GM18520 (cell line): ENCODE data around the gene FBXL16.

ENCODE experiments used
- ATAC-seq: cut with Tn5 transposase; IDR thresholded peaks from one replicate; pipeline ENCODE4 v1.9.1; 2021; ENCODE audit not compliant: unreplicated experiment

Gene FBXL16

DNA sequence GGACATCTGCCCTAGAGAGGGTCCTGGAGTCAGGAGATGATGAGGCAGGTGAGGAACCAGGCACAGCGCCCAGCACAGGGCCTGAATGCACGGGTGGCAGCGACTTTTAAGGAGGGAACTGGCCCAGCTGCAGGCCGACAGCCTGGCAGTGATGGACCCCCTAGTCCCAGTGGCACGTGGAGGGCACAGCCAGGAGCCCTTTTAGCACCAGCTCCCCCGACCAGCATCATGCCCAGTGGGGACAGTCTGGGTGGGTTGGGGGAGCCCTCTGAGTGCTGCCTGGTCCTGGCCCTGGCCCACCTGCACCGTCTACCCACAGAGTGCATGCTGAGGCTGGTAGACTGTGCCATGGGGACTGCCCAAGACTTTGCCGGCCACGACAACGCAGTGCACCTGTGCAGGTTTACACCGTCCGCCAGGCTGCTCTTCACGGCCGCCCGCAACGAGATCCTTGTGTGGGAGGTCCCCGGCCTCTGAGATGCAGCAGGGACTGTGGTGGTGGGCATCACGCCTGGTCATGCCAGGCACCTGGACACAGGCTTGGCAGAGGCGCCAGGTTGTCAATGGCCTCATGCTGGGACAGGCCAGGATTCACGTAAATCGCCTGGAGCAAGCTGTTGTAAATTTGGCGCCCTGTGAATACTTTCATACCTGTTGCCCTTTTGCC lies 38.4 kb downstream of the FBXL16 start:
- no peak for ATAC-seq

DNA sequence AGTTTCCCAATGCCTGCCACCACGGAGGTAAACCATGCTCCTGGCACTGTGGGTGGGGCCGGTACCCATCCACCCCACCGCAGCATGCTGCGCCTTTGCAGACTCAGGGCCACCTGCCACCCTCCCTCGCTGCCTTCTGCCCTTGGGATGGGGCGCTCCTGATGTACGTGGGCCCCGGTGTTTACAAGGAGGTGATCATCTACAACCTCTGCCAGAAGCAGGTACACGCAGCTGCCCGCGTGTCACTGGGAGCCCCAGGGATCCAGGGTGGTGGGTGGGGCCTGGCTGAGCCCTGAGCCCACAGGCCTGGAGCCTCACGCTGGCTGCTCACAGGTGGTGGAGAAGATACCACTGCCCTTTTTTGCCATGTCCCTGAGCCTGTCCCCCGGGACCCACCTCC lies 39.0 kb downstream of the FBXL16 start:
- ATAC-seq, result no peak

DNA sequence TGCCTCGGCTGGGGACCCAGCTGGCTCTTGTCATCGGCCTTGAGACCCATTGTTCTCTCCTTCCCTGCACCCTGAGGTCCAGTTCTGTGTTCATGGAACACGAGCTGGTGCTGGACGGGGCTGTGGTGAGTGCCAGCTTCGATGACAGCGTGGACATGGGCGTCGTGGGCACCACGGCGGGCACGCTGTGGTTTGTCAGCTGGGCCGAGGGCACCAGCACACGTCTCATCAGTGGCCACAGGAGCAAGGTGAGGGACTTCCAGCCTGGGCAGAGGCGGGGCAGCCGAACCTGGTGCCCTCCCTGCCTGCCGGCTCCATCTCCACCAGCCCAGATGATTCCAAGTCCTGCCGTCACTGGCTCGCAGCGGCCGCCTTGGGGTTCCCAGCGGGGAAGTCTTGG lies 43.0 kb downstream of the FBXL16 start:
- ATAC-seq, result no peak

DNA sequence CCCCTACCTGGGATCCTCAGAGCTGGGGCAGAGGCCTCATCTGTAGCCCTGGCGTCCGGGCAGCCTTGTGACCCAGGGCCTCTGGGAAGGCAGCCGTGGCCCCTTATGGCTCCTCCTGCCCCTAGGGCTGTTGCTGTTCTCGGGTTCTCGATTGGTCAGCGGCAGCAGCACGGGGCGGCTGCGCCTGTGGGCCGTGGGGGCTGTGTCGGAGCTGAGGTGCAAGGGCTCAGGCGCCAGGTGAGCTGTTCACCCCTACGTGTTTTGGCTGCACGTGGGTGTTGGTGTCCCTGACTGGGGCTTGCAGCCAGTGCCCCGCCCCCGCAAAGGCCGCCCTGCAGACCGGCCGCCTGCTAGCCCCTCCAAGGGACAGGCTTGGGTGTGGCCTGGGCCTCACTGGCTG lies 43.5 kb downstream of the FBXL16 start:
- ATAC-seq, result no peak

DNA sequence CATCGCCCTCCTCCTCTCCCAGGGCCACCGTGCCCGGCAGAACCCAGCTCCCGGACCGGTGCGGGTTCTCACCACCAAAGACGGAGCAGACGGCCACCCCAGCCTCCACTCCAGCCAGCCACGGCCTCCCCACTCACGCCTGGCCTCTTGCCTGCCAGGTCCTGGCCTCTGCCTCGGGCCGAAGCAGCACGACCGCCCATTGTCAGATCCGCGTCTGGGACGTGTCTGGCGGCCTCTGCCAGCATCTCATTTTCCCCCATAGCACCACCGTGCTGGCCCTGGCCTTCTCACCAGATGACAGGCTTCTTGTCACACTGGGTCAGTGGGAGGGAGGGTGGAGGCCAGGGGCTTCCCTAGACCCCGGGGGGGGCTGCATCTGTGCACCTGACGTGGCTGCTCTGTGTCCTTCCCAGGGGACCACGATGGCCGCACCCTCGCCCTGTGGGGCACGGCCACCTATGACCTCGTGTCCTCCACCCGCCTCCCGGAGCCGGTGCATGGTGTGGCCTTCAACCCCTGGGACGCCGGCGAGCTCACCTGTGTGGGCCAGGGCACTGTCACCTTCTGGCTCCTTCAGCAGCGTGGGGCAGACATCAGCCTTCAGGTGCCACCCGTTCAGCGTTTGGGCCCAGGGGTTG lies 44.3 kb downstream of the FBXL16 start:
- no peak for ATAC-seq

DNA sequence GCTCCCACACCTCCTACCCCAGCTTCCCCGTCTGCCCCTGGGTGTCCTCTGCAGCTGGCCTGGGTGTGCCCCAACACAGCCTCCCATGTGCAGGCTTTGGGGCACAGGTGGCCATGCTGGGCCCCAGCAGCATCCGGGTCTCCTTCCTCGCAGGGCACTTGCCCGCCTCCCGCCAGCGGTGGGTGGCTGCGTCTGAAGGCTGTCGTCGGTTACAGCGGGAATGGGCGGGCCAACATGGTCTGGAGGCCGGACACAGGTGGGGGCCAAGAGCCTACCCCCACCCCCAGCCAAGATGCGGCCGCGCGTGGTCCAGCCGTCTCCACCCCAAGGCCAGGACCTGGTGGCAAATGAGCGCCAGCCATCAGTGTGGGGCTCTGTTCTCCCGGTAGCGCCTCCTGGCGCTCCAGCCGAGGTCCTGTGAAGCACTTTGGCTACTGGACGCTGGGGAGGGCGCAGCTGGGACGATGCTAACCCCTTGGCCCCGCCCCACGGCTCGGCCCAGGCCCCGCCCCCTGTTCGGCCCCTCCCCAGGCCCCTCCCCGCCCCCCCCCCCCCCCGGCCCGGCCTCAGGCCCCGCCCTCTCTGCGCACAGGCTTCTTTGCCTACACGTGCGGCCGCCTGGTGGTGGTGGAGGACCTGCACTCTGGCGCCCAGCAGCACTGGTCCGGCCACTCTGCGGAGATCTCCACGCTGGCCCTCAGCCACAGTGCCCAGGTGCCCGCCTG lies 45.0 kb downstream of the FBXL16 start:
- ATAC-seq, result peak; percentile 37

DNA sequence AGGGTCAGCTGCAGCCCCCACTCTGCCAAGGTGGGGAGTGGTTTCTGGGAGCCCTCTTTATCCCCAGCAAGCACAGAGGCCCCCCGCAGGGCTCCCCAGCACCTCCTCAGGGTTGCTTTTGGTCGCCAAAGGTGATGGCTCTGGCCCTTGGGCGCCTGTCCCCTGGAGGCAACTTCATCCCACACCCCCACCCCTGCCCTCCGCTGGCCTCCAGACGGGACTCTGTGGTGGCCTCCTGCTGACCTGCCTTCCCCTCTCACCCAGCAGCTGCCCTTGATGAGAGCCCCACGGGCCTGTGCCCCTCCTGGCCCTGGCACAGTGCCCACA lies 45.5 kb downstream of the FBXL16 start:
- no peak for ATAC-seq

DNA sequence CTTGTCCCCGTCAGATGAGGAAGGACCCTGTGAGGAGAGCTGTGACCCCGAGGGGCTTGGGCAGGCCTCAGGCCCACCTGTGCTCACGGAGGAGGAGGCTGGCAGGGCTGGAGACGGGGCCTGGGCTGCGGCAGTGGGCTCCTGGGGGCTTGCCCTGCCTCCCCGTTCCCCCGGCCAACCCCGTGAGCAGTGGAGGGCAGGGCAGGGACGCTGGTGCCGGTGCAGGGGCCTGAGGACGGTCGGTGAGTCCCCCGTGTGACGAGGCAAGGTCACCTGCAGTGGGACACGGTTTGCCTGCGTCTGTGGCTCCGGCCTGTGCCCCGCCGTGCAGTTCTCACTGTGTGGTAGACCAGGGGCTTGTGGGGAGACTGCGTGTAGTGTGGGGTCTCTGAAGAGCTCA lies 46.0 kb downstream of the FBXL16 start:
- no peak for ATAC-seq

DNA sequence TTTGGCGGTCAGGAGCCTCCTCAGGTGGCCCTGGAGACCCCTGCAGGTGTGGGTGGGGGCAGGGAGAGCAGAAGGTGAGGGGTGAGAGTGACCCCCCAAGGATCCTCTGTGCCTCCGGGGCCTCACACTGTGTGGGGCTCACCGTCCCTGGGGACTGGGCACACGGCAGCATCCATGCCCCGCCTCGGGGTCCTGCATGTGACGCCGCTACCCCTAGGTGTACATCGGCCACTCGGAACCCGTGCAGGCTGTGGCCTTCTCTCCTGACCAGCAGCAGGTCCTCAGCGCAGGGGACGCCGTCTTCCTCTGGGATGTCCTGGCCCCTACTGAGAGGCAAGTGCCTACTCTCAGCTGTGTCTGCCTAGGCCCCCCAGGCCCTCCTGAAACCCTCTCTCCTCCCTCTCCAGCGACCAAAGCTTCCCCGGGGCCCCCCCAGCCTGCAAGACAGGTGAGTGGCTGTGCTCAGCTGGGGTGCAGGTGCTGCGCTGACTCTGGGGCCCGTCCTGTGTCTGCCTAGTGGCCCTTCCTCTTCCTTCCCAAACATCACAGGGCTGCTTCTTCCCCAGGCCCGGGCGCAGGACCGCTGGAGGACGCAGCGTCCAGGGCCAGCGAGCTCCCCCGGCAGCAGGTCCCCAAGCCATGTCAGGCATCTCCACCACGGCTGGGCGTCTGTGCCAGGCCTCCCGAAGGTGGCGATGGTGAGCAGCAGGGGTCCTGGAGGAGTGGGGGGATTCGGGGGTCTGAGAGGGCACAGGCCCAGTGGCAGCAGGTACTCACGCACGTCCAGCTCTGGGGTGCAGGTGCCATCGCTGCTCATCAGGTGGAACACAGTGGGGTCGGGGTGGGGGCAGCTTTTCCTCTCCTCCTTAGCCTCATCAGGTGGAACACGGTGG lies 46.7 kb downstream of the FBXL16 start:
- ATAC-seq, result no peak

DNA sequence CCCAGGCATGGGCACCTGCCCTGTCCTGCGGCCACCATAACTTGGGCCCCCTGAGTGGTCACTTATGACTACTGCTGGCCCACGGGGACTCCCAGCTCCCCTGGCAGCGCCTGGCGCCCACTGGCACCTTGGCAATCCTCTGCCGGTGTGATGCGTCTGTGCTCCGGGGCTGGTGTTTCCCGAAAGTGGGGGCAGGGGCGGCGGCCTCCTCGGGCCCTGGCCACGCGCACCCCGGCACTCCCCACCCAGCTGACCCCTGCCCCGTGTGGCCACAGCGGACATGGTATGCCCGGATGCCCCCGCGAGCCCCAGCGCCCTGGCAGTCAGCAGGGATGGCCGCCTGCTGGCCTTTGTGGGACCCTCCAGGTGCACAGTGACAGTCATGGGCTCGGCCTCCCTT lies 48.1 kb downstream of the FBXL16 start:
- no peak for ATAC-seq

DNA sequence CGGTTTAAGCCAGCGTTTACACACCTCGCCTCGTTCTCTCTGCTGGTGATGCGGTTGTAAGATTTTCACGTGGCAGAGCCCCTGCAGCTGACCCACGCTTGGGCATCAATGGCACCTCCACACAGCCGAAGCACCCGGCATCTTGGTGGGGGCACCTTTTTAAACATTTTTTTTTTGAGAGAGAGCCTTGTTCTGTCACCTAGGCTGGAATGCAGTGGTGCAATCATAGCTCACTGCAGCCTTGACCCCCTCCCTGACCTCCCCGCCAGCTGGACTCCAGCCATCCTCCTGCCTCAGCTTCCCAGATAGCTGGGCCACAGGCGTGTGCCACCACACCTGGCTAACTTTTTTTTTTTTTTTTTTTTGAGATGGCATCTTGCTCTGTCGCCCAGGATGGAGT lies 51.6 kb downstream of the FBXL16 start:
- ATAC-seq, result no peak

DNA sequence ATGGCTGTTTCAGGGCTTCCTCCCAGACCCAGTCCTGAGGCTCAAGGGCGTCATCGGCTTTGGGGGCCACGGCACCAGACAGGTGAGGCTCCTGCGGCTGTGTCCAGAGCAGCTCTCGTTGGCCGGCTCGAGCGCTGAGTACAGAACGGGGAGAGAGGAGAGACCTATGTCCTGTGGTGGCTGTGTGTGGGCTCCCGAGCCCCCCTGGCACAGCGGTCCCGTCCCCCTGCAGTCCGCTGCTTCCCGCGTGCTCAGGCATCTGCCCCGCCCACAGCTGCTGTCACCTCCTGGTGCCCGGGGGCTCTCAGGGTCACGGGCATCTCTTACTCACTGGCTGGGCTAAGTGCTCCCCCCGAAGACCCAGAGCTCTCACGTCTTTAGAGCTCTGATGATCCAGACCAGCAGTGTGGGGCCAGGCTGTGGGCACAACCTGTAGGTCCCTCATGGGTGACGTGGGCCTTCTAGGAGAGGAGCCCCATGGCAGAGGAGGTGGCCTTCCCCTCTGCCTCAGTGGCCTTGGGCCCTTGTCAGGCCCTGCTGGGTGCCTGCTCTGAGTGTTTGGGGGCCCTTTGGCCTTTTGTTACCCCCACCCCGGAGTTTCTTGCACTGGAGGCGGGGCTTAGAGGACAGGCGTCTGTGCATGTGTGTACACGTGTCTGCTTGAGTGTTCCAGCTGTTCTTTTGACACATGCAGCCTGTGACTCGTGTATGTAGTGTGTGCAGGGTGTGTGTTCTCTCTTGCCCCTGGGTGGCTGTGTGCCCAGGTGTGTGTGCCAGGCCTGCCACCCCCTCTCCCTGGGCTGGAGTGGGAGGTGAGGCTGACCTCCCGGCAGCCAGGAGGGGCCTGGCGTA lies 52.9 kb downstream of the FBXL16 start:
- no peak for ATAC-seq

DNA sequence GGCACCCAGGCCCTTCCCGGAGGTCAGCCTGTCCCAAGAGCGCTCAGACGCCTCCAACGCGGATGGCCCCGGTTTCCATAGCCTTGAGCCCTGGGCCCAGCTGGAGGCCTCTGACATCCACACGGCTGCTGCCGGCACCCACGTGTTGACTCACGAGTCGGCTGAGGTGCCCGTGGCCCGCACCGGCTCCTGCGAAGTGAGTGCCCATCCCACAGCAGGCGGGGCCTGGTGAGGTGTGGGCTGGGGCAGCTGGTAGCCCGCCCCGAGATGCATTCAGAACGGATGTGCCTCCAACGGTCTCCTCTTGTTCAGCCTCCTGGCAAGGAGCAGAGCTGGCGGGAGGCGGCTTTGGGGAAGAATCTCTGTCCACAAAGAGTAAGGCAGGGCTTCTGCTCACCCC lies 53.8 kb downstream of the FBXL16 start:
- no peak for ATAC-seq

DNA sequence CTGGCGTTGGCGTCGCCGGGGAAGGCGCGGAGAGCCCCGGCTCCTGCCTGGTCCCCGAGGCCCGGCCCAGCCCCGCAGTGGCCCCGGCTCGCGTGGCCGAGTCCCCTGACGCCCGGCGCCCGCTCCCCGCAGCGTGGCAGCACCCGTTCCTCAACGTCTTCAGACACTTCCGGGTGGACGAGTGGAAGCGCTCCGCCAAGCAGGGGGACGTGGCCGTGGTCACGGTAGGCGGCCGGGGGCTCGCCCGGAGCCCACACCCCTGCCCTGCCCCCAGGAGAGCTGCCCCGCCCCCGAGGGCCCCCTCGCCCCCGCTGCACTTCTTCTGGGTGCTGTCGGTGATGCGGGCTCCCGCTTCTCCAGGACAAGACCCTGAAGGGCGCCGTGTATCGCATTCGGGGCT lies 56.0 kb downstream of the FBXL16 start:
- ATAC-seq, result no peak

DNA sequence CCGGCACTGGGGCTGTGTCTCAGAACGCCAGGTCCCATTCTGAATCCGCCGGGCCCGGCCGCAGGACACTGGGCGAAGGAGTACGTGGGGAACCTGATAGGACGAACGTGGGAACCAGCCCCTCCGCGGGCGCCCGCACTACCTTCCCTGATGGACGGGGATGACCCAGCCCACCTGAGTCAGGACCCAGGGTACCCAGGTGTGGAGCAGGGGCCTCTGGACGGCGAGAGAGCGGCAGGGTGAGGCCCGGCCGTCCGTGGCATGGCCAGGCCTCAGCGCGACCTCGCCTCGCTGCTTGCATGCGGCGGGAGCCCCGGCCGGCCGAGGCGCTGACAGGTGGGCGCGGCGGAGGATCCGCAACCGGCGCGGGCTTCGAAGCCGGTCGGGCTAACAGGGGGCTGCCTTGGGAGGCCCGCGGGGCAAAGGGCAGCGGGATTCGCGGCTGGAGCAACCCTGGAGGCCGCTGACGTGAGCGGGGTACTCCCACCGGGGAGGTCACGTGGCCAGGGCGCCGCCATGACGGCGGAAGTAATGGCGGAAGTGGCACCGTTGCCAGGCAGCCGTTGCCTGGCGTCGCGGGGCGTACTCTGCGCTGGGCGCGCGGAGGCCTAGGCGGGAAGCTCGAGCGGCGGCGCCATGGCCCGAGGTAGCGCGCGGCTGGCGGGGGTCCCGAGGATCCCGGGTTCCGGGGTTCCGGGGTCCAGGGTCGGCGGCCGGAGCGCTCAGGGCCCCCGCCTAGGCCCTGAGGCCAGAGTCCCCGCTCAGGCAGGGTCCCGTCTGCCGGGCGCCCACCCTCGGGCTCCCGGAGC lies 56.6 kb downstream of the FBXL16 start, which contains the start of gene WDR90:
WDR90 (plus strand) TSS at position 585 of the 809 bp plus-strand sequence; CDS start at position 637, 52 bp downstream.
- peak; percentile 87 for ATAC-seq

DNA sequence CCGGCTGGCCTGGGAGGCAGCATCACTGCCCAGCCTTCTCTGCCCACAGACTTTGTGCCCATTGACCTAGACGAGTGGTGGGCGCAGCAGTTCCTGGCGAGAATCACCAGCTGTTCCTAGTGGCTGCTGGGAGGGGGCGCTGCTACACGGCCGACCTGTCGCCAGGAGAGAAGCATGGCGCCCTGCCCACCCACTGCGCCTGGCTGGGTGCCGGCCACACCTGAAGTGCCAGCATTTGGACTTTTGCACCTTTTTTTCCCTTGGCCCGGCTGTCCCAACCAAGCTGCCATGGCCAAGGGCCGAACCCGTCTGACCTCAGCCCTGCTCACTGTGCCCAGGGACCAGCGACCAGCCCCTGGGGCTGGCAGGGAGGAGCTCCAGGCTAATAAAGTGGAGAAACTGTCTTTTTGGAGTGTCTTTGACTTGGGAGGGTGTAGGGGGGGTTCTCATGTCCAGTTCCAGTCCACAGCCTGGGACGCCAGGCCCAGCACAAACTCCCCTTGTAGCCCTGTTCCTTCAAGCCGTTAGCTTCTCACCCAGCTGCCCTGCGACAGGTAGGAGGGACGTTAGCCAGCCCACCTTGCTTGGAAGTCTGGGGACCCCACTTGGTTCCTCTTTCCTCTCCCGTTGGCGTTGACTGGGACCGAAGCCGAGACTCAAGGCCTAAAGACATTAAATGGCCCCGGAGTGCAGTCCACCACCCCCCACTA lies 57.4 kb downstream of the FBXL16 start:
- no peak for ATAC-seq

DNA sequence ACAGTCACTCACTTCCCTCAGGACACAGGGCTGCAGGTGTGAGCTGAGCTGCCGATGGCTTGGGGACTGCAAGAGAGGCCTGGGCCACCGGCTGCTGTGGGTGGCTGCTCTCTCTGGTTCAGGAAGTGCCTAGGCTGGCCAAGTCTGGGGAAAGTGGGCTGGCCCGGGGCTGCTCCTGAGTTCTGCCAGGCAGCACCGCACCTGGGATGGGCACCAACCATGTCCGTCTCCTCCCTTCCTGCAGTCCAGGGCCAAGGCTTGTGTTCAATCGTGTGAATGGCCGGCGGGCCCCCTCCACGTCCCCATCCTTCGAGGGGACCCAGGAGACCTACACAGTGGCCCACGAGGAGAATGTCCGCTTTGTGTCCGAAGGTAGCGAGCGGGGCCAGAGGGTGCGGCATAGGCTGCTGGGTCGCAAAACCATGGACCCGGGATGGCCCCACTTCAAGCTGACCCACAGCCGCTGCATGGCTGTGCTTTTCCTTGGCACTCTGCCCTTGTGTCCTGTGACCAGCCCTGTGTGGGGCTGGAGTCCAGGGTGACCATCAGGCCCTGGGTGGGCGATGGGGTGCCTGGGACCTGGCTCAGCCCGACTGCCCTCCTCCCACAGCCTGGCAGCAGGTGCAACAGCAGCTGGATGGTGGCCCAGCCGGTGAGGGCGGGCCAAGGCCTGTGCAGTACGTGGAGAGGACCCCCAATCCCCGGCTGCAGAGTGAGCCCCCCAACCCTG lies 58.3 kb downstream of the FBXL16 start:
- ATAC-seq, result no peak

DNA sequence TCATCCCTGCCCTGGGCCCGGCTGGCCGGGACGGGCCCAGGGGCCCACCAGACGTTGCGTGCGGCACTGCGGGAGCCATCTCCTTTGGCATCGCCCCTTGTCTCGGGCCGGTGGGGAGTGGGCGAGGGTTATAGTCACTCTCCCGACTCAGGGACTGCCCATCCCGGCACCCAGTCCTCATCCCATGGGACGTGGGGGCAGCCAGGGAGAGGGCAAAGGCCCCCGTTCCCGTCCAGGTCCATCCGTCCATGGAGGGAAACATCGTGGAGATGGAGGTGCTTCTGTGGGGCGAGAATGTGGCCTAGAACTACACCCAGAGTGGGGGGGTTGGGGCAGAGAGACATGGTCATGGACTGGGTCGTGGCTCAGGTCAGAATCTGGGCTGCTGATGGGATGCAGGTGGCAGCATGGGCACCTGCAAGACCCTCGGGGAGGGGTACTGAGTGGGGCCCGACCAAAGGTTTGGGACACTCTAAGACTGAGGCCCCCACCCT lies 58.9 kb downstream of the FBXL16 start:
- ATAC-seq, result no peak
